ENCODE measurements around the gene OR9A4. TPM values are rescaled to one million over a fixed set of nuclear protein-coding genes. Genes with fewer than 3 reads are reported as not detected.
A peak's percentile ranks its signal among the peaks of the same experiment; 100 is the strongest.
"Not testable (repeated sequence)": the region's sequence is repeated elsewhere in the genome, so short reads cannot be mapped to it uniquely, and the experiment has no call there.

Gene OR9A4, protein sequence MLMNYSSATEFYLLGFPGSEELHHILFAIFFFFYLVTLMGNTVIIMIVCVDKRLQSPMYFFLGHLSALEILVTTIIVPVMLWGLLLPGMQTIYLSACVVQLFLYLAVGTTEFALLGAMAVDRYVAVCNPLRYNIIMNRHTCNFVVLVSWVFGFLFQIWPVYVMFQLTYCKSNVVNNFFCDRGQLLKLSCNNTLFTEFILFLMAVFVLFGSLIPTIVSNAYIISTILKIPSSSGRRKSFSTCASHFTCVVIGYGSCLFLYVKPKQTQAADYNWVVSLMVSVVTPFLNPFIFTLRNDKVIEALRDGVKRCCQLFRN
- total RNA-seq, result under 1 TPM in 4 of 8 experiments, not detected in 4; 0.21 to 0.52 (median 0.28) TPM

DNA sequence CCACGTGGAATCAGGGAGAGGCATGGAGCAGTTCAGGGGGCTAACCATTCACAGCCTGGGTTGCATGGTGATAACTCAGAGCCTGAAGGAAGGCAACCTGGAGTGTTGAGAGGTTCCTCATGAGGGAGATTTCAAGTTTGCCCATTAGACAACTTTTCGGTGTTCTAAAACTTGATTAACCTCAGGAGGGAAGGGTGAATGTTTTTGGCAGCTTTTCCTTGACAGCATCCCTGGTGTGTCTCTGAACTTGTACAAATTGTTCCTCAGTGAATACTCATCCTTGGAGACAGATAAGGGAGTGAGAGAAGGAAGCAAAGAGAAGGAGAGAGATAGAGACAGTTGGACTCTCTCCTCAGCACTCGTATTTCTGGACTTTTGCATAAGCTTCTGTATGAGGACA is at the start of gene OR9A4:
OR9A4 (plus strand) TSS at position 301 of the 400 bp plus-strand sequence. CDS start 2,477 bp downstream, outside the sequence.
- Histone ChIP-seq H3K4me3 (no peak within 1 kb of the TSS), H3K4me1 (replicated peaks in 1 of 2) (no peaks in the 10 kb centered on the region), H3K27ac (no peak within 1 kb of the TSS)
- WGBS, 10 experiments, result 0 to 100% (median 81%) methylated on average over 1 to 3 of the region's 3 CpGs; no CpG with 5 or more reads in 2 of the 10 experiments
- no peak for ATAC-seq (replicated peaks in 6 of 8)
- in situ Hi-C loops (cut with MboI; ENCODE audit: low pct_unique_long_range_greater_than_20kb in 2 of 9, low sequenced_read_pairs in 9 of 9, unreplicated experiment in 9 of 9), result no loop called here

DNA sequence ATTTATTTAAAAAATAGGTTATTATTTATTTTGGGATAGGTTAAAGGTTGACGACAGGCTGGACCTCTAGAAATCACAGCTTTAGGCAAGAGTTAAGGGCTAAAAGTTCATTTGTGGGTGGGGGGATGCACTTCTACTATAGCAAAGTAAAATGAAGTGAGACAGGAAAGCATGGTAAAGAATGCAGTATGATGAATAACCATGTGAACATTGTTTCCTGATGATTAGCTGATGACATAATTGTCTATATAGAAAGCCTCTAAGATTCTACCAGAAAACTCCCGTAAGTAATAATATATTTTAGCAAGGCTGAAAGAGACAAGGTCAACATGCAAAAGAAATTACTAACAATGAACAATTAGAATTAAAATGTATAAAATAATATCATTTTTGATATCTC is 49.2 kb upstream of the OR9A4 start:
- no peak for ATAC-seq (replicated peaks in 6 of 8)
- in situ Hi-C loops (cut with MboI; ENCODE audit: low pct_unique_long_range_greater_than_20kb in 2 of 9, low sequenced_read_pairs in 9 of 9, unreplicated experiment in 9 of 9), result no loop called here

DNA sequence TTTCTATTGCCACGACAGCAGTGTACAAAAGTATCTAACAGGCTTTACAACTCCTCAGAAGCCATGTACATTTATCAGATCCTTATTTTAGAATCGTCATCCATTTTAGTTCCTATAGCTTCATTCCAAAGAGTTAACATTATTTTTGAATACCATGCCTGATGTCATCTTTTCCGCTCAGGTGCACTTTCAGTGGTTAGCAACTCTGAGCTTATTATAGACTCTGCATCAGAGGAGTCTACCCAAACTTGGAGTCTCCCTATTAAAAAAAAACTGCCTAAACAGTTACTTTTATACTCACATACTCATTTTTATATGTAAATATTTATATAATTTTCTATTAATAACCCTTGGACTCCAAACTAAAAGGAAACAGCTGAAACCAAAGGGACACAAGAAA is 43.3 kb upstream of the OR9A4 start:
- no peak overlapping the region for H3K27ac ChIP-seq
- no peak for ATAC-seq (replicated peaks in 6 of 8)
- H3K4me1 ChIP-seq (replicated peaks in 1 of 2), result no peaks in the 10 kb centered on the region
- 0 to 100% (median 76%) methylated on average over 1 to 3 of the region's 3 CpGs for WGBS, 10 experiments
- no peak overlapping the region for H3K4me3 ChIP-seq
- in situ Hi-C loops (cut with MboI; ENCODE audit: low pct_unique_long_range_greater_than_20kb in 2 of 9, low sequenced_read_pairs in 9 of 9, unreplicated experiment in 9 of 9), result no loop called here

More for the DNA sequence above, 49.2 kb upstream of the OR9A4 start:
- H3K4me3 ChIP-seq, result no peak overlapping the region
- H3K4me1 ChIP-seq (replicated peaks in 1 of 2), result no peaks in the 10 kb centered on the region
- 0 to 100% (median 70%) methylated on average over 2 of the region's 2 CpGs; no CpG with 5 or more reads in 1 of the 10 experiments for WGBS, 10 experiments
- H3K27ac ChIP-seq, result no peak overlapping the region

DNA sequence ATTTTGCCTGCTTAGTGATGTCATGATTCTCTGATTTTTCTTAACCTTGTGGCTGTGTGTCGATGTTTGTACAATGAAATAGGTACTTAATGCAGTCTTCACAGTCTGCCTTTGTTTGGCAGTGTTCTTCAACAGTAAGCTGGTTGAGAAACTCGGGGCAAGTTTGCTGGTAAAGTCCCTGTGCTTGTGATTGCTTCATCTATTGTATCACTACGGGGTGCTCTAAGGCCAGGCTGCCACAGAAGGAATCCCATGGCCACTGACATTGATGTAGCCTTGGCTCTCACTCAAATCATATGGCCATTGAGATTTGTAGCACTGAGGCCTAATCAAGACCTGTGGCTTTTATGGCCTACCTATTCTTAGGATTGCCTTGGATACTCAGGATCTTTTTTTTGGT is 41.4 kb upstream of the OR9A4 start:
- no peak overlapping the region for H3K4me3 ChIP-seq
- WGBS, 10 experiments, result 0 to 100% (median 33%) methylated on average over 1 to 3 of the region's 3 CpGs; no CpG with 5 or more reads in 1 of the 10 experiments

DNA sequence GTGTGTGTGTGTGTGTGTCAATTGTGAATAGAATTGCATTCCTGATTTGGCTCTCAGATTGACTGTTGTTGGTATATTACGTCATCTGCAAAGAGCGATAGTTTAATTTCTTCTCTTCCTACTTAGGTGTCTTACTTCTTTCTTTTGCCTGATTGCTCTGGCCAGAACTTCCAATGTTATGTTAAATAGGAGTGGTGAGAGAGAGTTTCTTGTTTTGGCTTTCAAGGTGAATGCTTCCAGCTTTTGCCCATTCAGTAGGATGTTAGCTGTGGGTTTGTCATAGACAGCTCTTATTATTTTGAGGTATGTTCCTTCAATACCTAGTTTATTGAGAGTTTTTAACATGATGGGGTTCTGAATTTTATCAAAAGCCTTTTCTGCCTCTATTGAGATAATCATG is 40.7 kb upstream of the OR9A4 start:
- H3K4me3 ChIP-seq, result no peak overlapping the region
- H3K4me1 ChIP-seq (replicated peaks in 1 of 2), result no peaks in the 10 kb centered on the region
- WGBS, 10 experiments, result 0 to 100% (median 72%) methylated on average over 1 to 2 of the region's 2 CpGs; no CpG with 5 or more reads in 3 of the 10 experiments
- ATAC-seq (replicated peaks in 6 of 8), result no peak
- no peak overlapping the region for H3K27ac ChIP-seq
- in situ Hi-C loops (cut with MboI; ENCODE audit: low pct_unique_long_range_greater_than_20kb in 2 of 9, low sequenced_read_pairs in 9 of 9, unreplicated experiment in 9 of 9), result no loop called here

More for the DNA sequence above, 41.4 kb upstream of the OR9A4 start:
- no peaks in the 10 kb centered on the region for H3K4me1 ChIP-seq (replicated peaks in 1 of 2)
- H3K27ac ChIP-seq, result no peak overlapping the region
- in situ Hi-C loops (cut with MboI; ENCODE audit: low pct_unique_long_range_greater_than_20kb in 2 of 9, low sequenced_read_pairs in 9 of 9, unreplicated experiment in 9 of 9), result no loop called here
- ATAC-seq (replicated peaks in 6 of 8), result no peak

DNA sequence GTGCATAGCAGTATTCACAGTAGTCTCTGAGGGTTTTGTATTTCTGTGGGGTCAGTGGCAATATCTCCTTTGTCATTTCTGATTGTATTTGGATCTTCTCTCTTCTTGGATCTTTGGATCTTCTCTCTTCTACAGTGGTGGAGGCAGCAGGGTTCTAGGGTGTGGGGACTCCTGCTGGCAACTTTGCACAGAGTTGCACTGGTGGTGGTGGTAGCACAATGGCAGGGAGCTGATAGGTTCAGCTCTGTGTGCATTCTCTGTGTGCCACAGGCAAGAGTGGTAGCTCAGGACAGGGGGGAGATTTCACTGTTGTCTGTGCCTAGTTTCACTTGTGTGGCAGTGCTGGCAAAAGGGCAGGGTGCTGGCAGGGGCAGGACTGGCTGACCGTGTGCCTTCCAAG is 39.8 kb upstream of the OR9A4 start:
- Histone ChIP-seq H3K27ac (no peak overlapping the region), H3K4me1 (replicated peaks in 1 of 2) (no peaks in the 10 kb centered on the region), H3K4me3 (no peak overlapping the region)
- 0% methylated on average over 1 of the region's 1 CpG; no CpG with 5 or more reads in 9 of the 10 experiments for WGBS, 10 experiments
- in situ Hi-C loops (cut with MboI; ENCODE audit: low pct_unique_long_range_greater_than_20kb in 2 of 9, low sequenced_read_pairs in 9 of 9, unreplicated experiment in 9 of 9), result no loop called here
- no peak for ATAC-seq (replicated peaks in 6 of 8)

DNA sequence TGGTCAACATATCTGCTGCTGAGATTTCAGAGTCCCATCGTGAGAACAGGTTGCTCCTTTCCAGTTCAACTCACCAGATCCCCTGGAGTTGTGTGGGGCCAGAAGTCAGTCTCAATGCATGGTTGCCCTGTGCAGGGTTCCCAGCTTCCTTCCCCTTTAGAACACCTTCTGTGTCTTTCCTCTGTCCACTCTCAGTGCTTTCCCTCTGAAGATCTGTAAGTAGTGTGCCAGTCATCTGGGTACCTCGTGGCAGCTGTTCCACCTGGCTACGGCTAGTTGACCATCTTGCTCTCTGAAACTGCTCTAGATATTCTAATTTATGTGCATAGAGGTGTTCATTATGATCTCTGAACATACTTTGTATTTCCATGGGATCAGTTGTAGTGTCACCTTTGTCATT is 38.8 kb upstream of the OR9A4 start:
- 0 to 100% (median 44%) methylated on average over 1 to 3 of the region's 3 CpGs; no CpG with 5 or more reads in 4 of the 10 experiments for WGBS, 10 experiments
- in situ Hi-C loops (cut with MboI; ENCODE audit: low pct_unique_long_range_greater_than_20kb in 2 of 9, low sequenced_read_pairs in 9 of 9, unreplicated experiment in 9 of 9), result no loop called here
- no peak for ATAC-seq (replicated peaks in 6 of 8)

DNA sequence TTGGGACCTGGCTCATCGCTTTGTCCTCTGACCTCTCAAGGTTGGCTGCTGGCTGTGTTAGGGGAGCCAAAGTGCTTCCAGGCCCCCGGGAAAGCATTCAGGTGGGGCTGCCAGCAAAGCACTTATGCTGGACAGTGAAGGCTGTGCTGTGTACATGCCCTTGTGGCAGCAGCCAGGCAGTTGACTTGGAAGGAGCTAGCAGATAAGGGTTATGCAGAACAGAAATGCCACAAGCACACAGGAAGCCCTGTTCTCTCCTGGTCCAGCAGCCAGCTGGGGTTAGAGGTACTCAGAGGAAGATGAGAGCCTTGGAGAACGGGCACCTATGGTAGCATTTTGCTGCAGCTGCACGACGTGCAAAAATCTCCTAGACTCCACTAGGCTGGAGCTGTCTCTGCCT is 35.2 kb upstream of the OR9A4 start:
- Histone ChIP-seq H3K27ac (no peak overlapping the region), H3K4me1 (replicated peaks in 1 of 2) (no peaks in the 10 kb centered on the region), H3K4me3 (no peak overlapping the region)
- in situ Hi-C loops (cut with MboI; ENCODE audit: low pct_unique_long_range_greater_than_20kb in 2 of 9, low sequenced_read_pairs in 9 of 9, unreplicated experiment in 9 of 9), result no loop called here
- ATAC-seq (replicated peaks in 6 of 8), result no peak
- WGBS, 10 experiments, result 0 to 100% (median 55%) methylated on average over 1 to 5 of the region's 5 CpGs; no CpG with 5 or more reads in 6 of the 10 experiments

More for the DNA sequence above, 38.8 kb upstream of the OR9A4 start:
- H3K4me3 ChIP-seq, result no peak overlapping the region
- H3K4me1 ChIP-seq (replicated peaks in 1 of 2), result no peaks in the 10 kb centered on the region
- H3K27ac ChIP-seq, result no peak overlapping the region

DNA sequence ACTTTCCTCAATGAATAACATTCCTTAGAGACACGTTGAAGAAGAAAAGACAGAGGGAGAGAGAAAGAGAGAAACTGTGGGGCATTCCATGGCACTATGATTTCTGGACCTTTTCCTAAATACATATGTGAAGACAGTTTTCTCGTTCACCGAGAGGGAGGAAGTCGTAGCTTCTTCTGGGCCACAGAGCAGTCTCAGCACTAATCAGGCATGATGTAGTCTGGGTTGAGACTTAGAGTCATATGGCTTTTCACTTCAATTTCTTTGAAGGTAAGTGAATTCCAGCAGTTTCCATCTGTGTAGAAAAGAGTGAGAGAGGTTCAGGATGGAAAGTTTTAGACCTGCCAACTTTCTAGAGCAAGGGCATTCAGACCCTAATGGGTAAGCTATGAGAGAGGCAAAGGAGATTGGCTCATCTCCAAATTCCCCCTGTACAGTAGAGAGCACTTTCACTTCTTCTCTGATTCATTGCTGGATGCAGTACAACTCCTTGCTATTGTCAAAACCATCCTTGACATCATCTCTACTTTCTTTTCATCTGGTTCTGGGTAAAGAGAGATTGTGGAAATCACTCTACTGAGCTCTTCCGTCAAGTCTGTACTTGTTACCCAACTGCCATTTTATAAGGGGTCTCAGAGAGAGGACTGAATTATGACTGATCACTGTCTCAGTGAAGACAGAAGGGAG is 31.5 kb upstream of the OR9A4 start:
- ATAC-seq (replicated peaks in 6 of 8), result no peak
- in situ Hi-C loops (cut with MboI; ENCODE audit: low pct_unique_long_range_greater_than_20kb in 2 of 9, low sequenced_read_pairs in 9 of 9, unreplicated experiment in 9 of 9), result no loop called here
- H3K4me3 ChIP-seq, result no peak overlapping the region
- H3K27ac ChIP-seq, result no peak overlapping the region
- no peaks in the 10 kb centered on the region for H3K4me1 ChIP-seq (replicated peaks in 1 of 2)
- 17 to 87% (median 68%) methylated on average over 3 to 5 of the region's 5 CpGs; no CpG with 5 or more reads in 4 of the 10 experiments for WGBS, 10 experiments

DNA sequence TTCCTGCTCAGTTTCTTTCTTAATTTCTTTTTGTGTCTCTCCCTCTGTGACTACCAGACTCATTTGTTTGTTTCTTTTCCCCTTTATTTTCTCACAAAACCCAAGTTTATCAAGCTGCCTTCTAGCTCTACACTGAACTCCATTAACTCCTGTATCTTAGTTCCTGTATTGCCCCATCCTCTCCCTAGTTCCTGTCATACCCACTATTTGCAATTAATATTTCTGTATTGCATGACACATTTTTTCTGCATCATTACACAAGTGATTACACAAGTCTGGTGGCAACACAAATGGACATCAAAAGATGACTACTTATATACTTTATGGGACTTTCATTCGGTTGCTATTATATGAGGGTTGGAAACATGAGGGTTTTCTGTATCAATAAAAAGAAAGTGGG is 26.9 kb upstream of the OR9A4 start:
- in situ Hi-C loops (cut with MboI; ENCODE audit: low pct_unique_long_range_greater_than_20kb in 2 of 9, low sequenced_read_pairs in 9 of 9, unreplicated experiment in 9 of 9), result no loop called here
- H3K4me1 ChIP-seq (replicated peaks in 1 of 2), result no peaks in the 10 kb centered on the region
- ATAC-seq (replicated peaks in 6 of 8), result peak in 1 of 8 experiments; percentile 31
- no peak overlapping the region for H3K4me3 ChIP-seq
- 50 to 100% (median 86%) methylated on average over 1 of the region's 1 CpG; no CpG with 5 or more reads in 5 of the 10 experiments for WGBS, 10 experiments
- H3K27ac ChIP-seq, result no peak overlapping the region

DNA sequence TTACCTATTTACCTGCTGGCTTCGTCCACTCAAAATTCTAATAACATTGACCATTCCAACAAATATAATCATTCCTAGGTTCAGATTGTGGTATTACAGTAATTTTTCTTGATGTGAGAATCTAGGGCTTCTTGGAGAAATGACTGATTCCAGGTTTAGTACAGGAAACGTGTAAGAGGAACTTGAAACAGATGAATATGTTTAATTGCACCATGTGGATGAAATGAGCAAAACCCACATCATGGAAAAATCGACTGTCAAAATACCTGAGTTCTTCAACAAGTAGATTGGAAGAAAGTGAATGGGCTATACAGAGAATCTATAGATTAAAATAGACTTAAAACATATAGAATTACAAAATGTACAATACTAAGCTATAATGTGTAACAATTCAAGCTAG is 24.9 kb upstream of the OR9A4 start:
- in situ Hi-C loops (cut with MboI; ENCODE audit: low pct_unique_long_range_greater_than_20kb in 2 of 9, low sequenced_read_pairs in 9 of 9, unreplicated experiment in 9 of 9), result no loop called here
- Histone ChIP-seq H3K27ac (no peak overlapping the region), H3K4me1 (replicated peaks in 1 of 2) (no peaks in the 10 kb centered on the region), H3K4me3 (no peak overlapping the region)
- WGBS, 10 experiments, result 0 to 90% (median 61%) methylated on average over 2 to 3 of the region's 3 CpGs
- no peak for ATAC-seq (replicated peaks in 6 of 8)

DNA sequence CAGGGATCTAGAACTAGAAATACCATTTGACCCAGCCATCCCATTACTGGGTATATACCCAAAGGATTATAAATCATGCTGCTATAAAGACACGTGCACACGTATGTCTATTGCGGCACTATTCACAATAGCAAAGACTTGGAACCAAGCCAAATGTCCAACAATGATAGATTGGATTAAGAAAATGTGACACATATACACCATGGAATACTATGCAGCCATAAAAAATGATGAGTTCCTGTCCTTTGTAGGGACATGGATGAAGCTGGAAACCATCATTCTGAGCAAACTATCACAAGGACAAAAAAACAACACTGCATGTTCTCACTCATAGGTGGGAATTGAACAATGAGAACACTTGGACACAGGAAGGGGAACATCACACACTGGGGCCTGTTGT is 16.8 kb upstream of the OR9A4 start:
- H3K4me1 ChIP-seq (replicated peaks in 1 of 2); H3K27ac ChIP-seq; H3K4me3 ChIP-seq; in situ Hi-C loops (cut with MboI; ENCODE audit: low pct_unique_long_range_greater_than_20kb in 2 of 9, low sequenced_read_pairs in 9 of 9, unreplicated experiment in 9 of 9); ATAC-seq (replicated peaks in 6 of 8): not testable (repeated sequence)
- WGBS, 10 experiments, result no CpG with 5 or more reads among the region's 3 CpGs

DNA sequence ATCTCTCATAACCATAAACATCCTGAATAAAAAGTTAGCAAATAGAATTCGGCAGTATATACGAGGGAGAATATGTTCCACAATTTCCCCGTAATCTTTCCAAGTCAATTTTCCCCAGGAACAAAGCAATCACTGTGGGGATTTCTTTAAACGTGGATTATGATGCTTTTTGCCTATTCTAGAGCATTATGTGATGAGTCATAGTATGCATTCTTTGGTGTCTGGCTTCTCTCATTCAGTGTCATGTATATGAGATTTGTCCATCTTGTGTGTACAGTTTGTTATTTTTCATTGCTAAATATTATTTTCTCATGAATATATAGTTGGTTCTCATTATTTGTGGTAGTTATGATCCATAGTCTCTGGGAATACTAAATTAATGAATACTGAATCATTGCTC is 9.9 kb upstream of the OR9A4 start:
- no peak for ATAC-seq (replicated peaks in 6 of 8)
- Histone ChIP-seq H3K27ac (no peak overlapping the region), H3K4me3 (no peak overlapping the region), H3K4me1 (replicated peaks in 1 of 2) (no peaks in the 10 kb centered on the region)
- WGBS, 10 experiments, result 13 to 94% (median 80%) methylated on average over 1 to 4 of the region's 4 CpGs; no CpG with 5 or more reads in 1 of the 10 experiments
- in situ Hi-C loops (cut with MboI; ENCODE audit: low pct_unique_long_range_greater_than_20kb in 2 of 9, low sequenced_read_pairs in 9 of 9, unreplicated experiment in 9 of 9), result no loop called here

Data from motor neuron (in vitro differentiated cells).